PFSK-1 (cell line): ENCODE results near the gene JMJD7.

ENCODE experiments used
- POLR2AphosphoS5 ChIP-seq: IDR thresholded peaks from 2 replicates; pipeline ENCODE4 v1.6.1; 2012; ENCODE audit warnings: low read depth, mild to moderate bottlenecking, control low read depth, low read length, moderate library complexity
- REST ChIP-seq, 2 experiments: IDR thresholded peaks; 2 replicates each; pipeline versions ENCODE4 v1.6.1 to v1.8.0; 2011 to 2012; ENCODE audit warnings: low read depth in 2 of 2, low read length in 2 of 2, control low read depth in 1 of 2, inconsistent platforms in 1 of 2, mild to moderate bottlenecking in 1 of 2, moderate library complexity in 1 of 2; ENCODE audit not compliant: insufficient read depth in 1 of 2
- TAF1 ChIP-seq: IDR thresholded peaks from 2 replicates; pipeline ENCODE4 v1.6.1; 2012; ENCODE audit warnings: low read length, control low read depth, borderline replicate concordance; ENCODE audit not compliant: insufficient read depth

- TF ChIP-seq POLR2AphosphoS5 (no peak), REST (IDR thresholded peaks at IDR 0.05; ENCODE audit: insufficient read depth in 1 of 2, low read depth in 2 of 2, low read length in 2 of 2) (no peak), TAF1 (no peak)
These were observed 9.0 kb downstream of the JMJD7 start for GRCh38 chr15:41836713-41837454.
